Measurements from ENCODE around the gene TTLL6.

The TTLL6 gene

GRCh38 chr17:48776602-48777001 is 40.4 kb downstream of the TTLL6 start:
- TF ChIP-seq, protein P1, sequence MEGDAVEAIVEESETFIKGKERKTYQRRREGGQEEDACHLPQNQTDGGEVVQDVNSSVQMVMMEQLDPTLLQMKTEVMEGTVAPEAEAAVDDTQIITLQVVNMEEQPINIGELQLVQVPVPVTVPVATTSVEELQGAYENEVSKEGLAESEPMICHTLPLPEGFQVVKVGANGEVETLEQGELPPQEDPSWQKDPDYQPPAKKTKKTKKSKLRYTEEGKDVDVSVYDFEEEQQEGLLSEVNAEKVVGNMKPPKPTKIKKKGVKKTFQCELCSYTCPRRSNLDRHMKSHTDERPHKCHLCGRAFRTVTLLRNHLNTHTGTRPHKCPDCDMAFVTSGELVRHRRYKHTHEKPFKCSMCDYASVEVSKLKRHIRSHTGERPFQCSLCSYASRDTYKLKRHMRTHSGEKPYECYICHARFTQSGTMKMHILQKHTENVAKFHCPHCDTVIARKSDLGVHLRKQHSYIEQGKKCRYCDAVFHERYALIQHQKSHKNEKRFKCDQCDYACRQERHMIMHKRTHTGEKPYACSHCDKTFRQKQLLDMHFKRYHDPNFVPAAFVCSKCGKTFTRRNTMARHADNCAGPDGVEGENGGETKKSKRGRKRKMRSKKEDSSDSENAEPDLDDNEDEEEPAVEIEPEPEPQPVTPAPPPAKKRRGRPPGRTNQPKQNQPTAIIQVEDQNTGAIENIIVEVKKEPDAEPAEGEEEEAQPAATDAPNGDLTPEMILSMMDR (conservative IDR thresholded peaks at IDR 0.05; ENCODE audit: low read depth, low read length) = no peak
- H3K4me3 ChIP-seq (ENCODE audit: low read length) = no peak overlapping the region
- no peak for DNase-seq (ENCODE audit: low read depth)

DNA sequence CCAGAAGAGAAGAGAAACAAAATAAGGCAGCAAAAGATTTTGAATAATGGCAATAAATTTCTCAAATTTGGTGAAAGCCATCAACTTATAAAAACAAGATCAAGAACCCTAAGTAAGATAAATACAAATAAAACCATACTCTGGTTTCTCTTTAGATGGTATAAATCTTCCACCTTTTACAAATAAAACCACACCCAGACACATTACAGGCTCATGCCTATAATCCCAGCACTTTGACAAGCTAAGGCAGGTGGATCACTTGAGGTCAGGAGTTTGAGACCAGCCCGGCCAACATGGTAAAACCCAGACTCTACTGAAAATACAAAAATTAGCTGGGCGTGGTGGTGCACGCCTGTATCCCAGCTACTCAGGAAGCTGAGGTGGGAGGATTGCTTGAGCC is 43.8 kb downstream of the TTLL6 start:
- no peak for DNase-seq (ENCODE audit: low read depth)
- no peak overlapping the region for H3K4me3 ChIP-seq (ENCODE audit: low read length)
- TF ChIP-seq, protein P1 (conservative IDR thresholded peaks at IDR 0.05; ENCODE audit: low read depth, low read length) = no peak

GRCh38 chr17:48770954-48771353 is 46.1 kb downstream of the TTLL6 start:
- no peak for DNase-seq (ENCODE audit: low read depth)
- TF ChIP-seq, protein P1 (conservative IDR thresholded peaks at IDR 0.05; ENCODE audit: low read depth, low read length) = no peak
- no peak overlapping the region for H3K4me3 ChIP-seq (ENCODE audit: low read length)

DNA sequence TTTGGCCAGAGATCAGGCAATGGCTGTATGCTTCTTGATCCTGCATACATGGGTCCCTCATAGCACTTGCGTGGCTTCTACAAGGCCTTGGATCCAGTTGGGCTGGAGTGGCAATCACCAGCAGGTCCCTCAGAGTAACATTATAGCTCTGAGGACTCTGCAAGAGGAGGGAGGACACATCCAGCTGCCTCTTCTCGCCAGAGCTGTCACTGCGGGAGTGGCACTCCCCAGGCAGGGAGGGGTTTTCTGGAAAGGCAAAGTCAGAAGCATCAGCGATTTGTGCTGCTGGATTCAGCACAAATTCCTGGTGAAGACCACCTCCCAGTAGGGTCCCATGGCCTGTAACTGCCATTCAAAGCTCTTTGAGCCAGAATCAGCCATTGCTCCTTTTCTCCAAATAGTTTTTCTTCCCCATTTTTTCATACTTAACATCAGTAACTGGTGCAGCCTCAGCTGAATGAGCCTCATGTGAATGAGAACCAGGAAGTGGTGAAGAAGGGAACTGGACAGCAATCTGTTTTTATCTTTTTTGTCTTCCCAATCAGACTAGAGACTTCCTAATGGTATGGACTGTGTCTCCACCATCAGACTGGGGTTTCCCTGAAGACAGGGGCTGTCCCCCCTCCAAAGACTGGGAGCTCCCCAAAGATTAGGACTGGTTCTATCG is 47.9 kb downstream of the TTLL6 start:
- H3K4me3 ChIP-seq (ENCODE audit: low read length) = no peak overlapping the region
- DNase-seq (ENCODE audit: low read depth) = no peak
- TF ChIP-seq, protein P1 (conservative IDR thresholded peaks at IDR 0.05; ENCODE audit: low read depth, low read length) = no peak

DNA sequence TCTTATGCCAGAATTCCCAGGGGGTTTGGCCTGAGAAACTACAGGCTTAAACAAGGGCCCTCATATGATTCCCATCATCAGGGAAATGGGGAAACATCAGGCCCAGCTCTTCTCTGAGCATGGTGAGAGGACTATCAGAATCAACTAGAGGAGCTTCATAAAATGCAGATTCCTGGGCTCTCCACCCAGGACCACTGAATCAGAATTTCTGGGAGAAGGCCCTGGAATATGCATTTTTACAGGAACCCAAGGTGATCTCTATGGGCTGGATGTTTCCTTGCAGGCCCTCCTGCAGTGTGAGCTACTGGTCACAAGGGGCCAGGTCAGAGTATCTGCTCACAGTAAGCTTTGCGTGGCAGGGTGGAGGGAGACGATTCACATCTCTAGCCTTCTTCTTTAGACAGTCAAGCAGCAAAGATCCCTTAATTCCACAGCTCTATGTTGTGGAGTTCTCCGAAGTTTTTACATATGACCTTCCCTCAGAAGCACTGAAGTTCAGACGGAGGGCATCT is 49.7 kb downstream of the TTLL6 start:
- TF ChIP-seq, protein P1 (conservative IDR thresholded peaks at IDR 0.05; ENCODE audit: low read depth, low read length) = no peak
- no peak overlapping the region for H3K4me3 ChIP-seq (ENCODE audit: low read length)
- DNase-seq (ENCODE audit: low read depth) = no peak

DNA sequence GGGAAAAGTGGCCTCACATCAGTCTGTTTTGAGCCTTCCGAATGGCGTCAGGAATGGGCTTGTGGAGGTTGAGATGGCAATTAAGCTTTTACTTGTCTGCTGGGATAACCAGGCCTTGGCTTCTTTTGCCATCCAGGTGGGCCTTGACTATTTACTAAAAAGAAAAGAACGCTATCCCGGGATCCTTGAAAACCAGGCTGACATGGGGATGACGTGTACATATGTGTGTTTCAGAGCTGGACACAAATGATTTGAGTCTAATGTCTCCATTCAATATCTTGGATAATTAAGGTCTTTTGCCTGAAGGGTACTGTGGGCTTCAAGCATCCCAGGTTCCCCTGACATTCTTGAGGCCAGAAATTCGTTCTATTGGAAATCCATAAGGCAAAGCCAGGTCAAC is 55.9 kb downstream of the TTLL6 start:
- TF ChIP-seq, protein P1 (conservative IDR thresholded peaks at IDR 0.05; ENCODE audit: low read depth, low read length) = no peak
- no peak for DNase-seq (ENCODE audit: low read depth)
- no peak overlapping the region for H3K4me3 ChIP-seq (ENCODE audit: low read length)

DNA sequence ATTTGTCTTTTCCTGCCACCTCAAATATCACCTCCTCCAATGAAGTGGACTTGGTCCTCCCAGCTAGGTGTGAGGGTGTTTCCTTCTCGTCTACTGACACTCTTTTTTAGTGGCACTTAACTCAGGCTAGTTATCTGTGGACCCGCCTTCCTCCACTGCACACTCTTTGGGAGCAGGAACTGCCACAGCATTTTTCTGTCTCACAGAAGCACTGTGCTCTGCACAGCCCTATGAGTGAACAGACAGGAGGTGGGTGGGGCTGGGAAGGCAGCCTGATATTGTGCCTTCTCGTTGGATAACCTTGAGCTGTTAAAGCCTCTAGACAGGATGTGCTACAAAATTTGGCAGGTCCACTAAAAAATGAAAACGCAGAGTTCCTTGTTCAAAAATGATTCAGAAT is 56.6 kb downstream of the TTLL6 start:
- H3K4me3 ChIP-seq (ENCODE audit: low read length) = no peak overlapping the region
- TF ChIP-seq, protein P1 (conservative IDR thresholded peaks at IDR 0.05; ENCODE audit: low read depth, low read length) = no peak
- no peak for DNase-seq (ENCODE audit: low read depth)

All from retinal pigment epithelial cell (primary cell).